Left lung (tissue), 10 donors: Measurements from ENCODE around the gene GNPDA1. TPM values are rescaled to one million over a fixed set of nuclear protein-coding genes. Genes with fewer than 3 reads are reported as not detected.

Experiments used
- ATAC-seq: fragments of 200-7000 bp; cut with Tn5 transposase; one replicate; pipeline ENCODE4 v1.9.1; 2020; ENCODE audit warnings: moderate library complexity
- DNase-seq, 4 donors: peaks; one replicate each; pipeline ENCODE4 v3.0.0-alpha.2; 2013 to 2020
- H3K27ac ChIP-seq, 2 donors: fragments of 200-600 bp; sonication (generic) in 1 of 2; one replicate each; pipeline versions ENCODE4 v1.5.0 to v1.8.0; 2020 to 2021
- H3K27me3 ChIP-seq, 2 donors: fragments of 200-600 bp; sonication (generic) in 1 of 2; one replicate each; pipeline versions ENCODE4 v1.5.0 to v1.8.0; 2020 to 2021
- H3K36me3 ChIP-seq, 2 donors: fragments of 200-600 bp; sonication (generic) in 1 of 2; one replicate each; pipeline versions ENCODE4 v1.5.0 to v1.8.0; 2020 to 2021
- H3K4me1 ChIP-seq, 2 donors: fragments of 200-600 bp; one replicate each; pipeline ENCODE4 v1.8.0; 2021
- H3K4me3 ChIP-seq, 2 donors: fragments of 200-600 bp; sonication (generic) in 1 of 2; one replicate each; pipeline versions ENCODE4 v1.5.0 to v1.8.0; 2020 to 2021; ENCODE audit warnings: mild to moderate bottlenecking in 1 of 2
- H3K9me3 ChIP-seq, 2 donors: fragments of 200-600 bp; sonication (generic) in 1 of 2; one replicate each; pipeline versions ENCODE4 v1.5.0 to v1.8.0; 2020 to 2021
- CTCF ChIP-seq, 2 donors: fragments of 200-600 bp; sonication (generic) in 1 of 2; IDR thresholded peaks; one replicate each; pipeline versions ENCODE4 v1.5.0 to v1.8.0; 2021; ENCODE audit warnings: antibody characterized with exemption in 2 of 2
- intact Hi-C, 2 donors: fragments of 100-400 bp; cut with DNase I; formaldehyde crosslinking; loops; one replicate each; pipeline versions ENCODE4 v1.11.2 to v1.14.2; 2022
- polyA plus RNA-seq, 6 donors: library from polyadenylated mRNA; unstranded; fragments of 120-200 nt; gene quantifications; one replicate each; pipeline ENCODE4 v1.2.1, GENCODE V29; 2013; ENCODE audit not compliant: insufficient read length in 6 of 6
- total RNA-seq, 2 donors: library from RNA; stranded (reverse); fragmentation: NEBNext Ultra II Directional; extraction: Animal tissue kit (Norgen Biotek cat#: 25700); gene quantifications; one replicate each; pipeline ENCODE4 v1.2.1, GENCODE V29; 2021
- donor health status: DM: no; HTN: yes; CAD: no.
- donor health status: DM: no; HTN: no; CAD: no.

The GNPDA1 gene
- total and polyA plus RNA-seq, 8 donors, result 40.2 to 54.6 (median 42.9) TPM

GRCh38 chr5:142011572-142012185, 1.1 kb downstream of the GNPDA1 start:
- Histone ChIP-seq H3K4me1 (peaks cover 15 to 56% of the 10 kb centered on the region in 2 donors), H3K9me3 (no peaks in the 10 kb centered on the region), H3K27ac (no peak overlapping the region), H3K4me3 (peak overlapping the region in 1 of 2 donors; percentile 61), H3K27me3 (no peaks in the 10 kb centered on the region), H3K36me3 (peaks cover 0 to 23% of the 10 kb centered on the region in 2 donors)
- no peak for TF ChIP-seq CTCF (IDR thresholded peaks at IDR 0.05)
- intact Hi-C loops, result no loop called here
- DNase-seq (no peak), ATAC-seq (no peak)

GRCh38 chr5:142009886-142010285, 2.9 kb downstream of the GNPDA1 start:
- DNase-seq, result no peak
- TF ChIP-seq CTCF (IDR thresholded peaks at IDR 0.05), result no peak
- intact Hi-C loops, result no loop called here
- H3K4me1 ChIP-seq, result peaks cover 3 to 38% of the 10 kb centered on the region in 2 donors
- no peaks in the 10 kb centered on the region for H3K27me3 ChIP-seq
- H3K27ac ChIP-seq, result no peak overlapping the region
- H3K4me3 ChIP-seq, result no peak overlapping the region
- H3K9me3 ChIP-seq, result no peaks in the 10 kb centered on the region
- no peak for ATAC-seq
- H3K36me3 ChIP-seq, result peaks cover 0 to 41% of the 10 kb centered on the region in 2 donors

GRCh38 chr5:142008813-142009212, 4.0 kb downstream of the GNPDA1 start:
- ATAC-seq (no peak), DNase-seq (no peak)
- Histone ChIP-seq H3K27me3 (no peaks in the 10 kb centered on the region), H3K4me1 (peaks cover 0 to 27% of the 10 kb centered on the region in 2 donors), H3K4me3 (no peak overlapping the region), H3K36me3 (peaks cover 0 to 52% of the 10 kb centered on the region in 2 donors), H3K9me3 (no peaks in the 10 kb centered on the region), H3K27ac (no peak overlapping the region)
- intact Hi-C loops, result no loop called here
- no peak for TF ChIP-seq CTCF (IDR thresholded peaks at IDR 0.05)

- Histone ChIP-seq H3K27me3 (no peaks in the 10 kb centered on the region), H3K4me3 (no peak overlapping the region), H3K4me1 (peaks cover 0 to 17% of the 10 kb centered on the region in 2 donors), H3K27ac (peak overlapping the region in 1 of 2 donors; percentile 33), H3K9me3 (no peaks in the 10 kb centered on the region), H3K36me3 (peaks cover 0 to 68% of the 10 kb centered on the region in 2 donors)
- DNase-seq, result no peak
- no peak for TF ChIP-seq CTCF (IDR thresholded peaks at IDR 0.05)
- ATAC-seq, result no peak
- intact Hi-C loops, result no loop called here
These were observed 5.6 kb downstream of the GNPDA1 start for GRCh38 chr5:142007237-142007544.

- intact Hi-C loops, result no loop called here
- H3K27me3 ChIP-seq, result no peaks in the 10 kb centered on the region
- peak overlapping the region in 1 of 2 donors; percentile 33 for H3K27ac ChIP-seq
- ATAC-seq, result no peak
- peaks cover 0 to 74% of the 10 kb centered on the region in 2 donors for H3K36me3 ChIP-seq
- TF ChIP-seq CTCF (IDR thresholded peaks at IDR 0.05), result no peak
- DNase-seq, result no peak
- H3K4me1 ChIP-seq, result peaks cover 0 to 11% of the 10 kb centered on the region in 2 donors
- H3K9me3 ChIP-seq, result no peaks in the 10 kb centered on the region
- no peak overlapping the region for H3K4me3 ChIP-seq
These were observed 6.2 kb downstream of the GNPDA1 start for GRCh38 chr5:142006363-142007236.
